Measurements from ENCODE around the gene MYH9. TPM values are rescaled to one million over a fixed set of nuclear protein-coding genes. Genes with fewer than 3 reads are reported as not detected.

The MYH9 gene
- total RNA-seq, 1 experiment from 2014 or later = 258 TPM

DNA sequence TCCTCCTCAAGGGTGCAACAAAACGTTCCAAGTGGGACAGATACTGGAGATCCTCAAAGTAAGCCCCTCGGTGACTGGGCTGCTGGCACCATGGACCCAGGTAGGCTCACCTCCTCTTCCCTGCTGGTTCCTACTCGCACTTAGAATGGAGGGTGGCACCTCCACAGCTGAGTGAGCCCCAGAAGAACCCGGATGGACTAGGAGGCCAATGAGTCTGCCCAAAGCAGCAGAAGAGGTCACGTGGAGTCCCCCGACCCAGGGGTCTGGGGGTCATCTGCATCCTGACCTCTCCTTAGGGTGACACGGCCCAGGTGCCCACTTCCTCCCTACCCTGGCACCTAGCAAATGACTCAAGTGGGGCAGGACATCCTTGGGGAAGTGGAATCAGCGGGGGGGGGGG lies 130.5 kb downstream of the MYH9 start:
- TF ChIP-seq ZNF274 (IDR thresholded peaks at IDR 0.05; ENCODE audit: low read depth, low read length) = no peak
- no peak for TF ChIP-seq YY1 (IDR thresholded peaks at IDR 0.05; ENCODE audit: extremely low read depth, insufficient replicate concordance, low read depth, low read length)
- TF ChIP-seq, protein P1, sequence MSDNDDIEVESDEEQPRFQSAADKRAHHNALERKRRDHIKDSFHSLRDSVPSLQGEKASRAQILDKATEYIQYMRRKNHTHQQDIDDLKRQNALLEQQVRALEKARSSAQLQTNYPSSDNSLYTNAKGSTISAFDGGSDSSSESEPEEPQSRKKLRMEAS (IDR thresholded peaks at IDR 0.05) = no peak
- no peak for TF ChIP-seq TCF7L2 (IDR thresholded peaks at IDR 0.05; ENCODE audit: borderline replicate concordance, extremely low read depth, insufficient read depth, insufficient read length)
- TF ChIP-seq SP1 (IDR thresholded peaks at IDR 0.05; ENCODE audit: low read depth) = no peak
- TF ChIP-seq, protein P2, sequence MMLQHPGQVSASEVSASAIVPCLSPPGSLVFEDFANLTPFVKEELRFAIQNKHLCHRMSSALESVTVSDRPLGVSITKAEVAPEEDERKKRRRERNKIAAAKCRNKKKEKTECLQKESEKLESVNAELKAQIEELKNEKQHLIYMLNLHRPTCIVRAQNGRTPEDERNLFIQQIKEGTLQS (IDR thresholded peaks at IDR 0.05) = no peak
- no peak for TF ChIP-seq FOSL1 (IDR thresholded peaks at IDR 0.05; ENCODE audit: low read depth)
- TF ChIP-seq, protein P3, sequence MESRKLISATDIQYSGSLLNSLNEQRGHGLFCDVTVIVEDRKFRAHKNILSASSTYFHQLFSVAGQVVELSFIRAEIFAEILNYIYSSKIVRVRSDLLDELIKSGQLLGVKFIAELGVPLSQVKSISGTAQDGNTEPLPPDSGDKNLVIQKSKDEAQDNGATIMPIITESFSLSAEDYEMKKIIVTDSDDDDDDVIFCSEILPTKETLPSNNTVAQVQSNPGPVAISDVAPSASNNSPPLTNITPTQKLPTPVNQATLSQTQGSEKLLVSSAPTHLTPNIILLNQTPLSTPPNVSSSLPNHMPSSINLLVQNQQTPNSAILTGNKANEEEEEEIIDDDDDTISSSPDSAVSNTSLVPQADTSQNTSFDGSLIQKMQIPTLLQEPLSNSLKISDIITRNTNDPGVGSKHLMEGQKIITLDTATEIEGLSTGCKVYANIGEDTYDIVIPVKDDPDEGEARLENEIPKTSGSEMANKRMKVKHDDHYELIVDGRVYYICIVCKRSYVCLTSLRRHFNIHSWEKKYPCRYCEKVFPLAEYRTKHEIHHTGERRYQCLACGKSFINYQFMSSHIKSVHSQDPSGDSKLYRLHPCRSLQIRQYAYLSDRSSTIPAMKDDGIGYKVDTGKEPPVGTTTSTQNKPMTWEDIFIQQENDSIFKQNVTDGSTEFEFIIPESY (IDR thresholded peaks at IDR 0.05; ENCODE audit: extremely low read depth, insufficient replicate concordance, low read length) = no peak
- TF ChIP-seq JUND (IDR thresholded peaks at IDR 0.05) = no peak
- no peak for TF ChIP-seq SIN3A (IDR thresholded peaks at IDR 0.05; ENCODE audit: low read depth)
- no peak for TF ChIP-seq CBX3 (IDR thresholded peaks at IDR 0.05; ENCODE audit: low read depth)
- no peak for TF ChIP-seq EZH2 (IDR thresholded peaks at IDR 0.05)
- TF ChIP-seq CEBPB (IDR thresholded peaks at IDR 0.05; ENCODE audit: low read depth) = no peak
- no peak for TF ChIP-seq RAD21 (IDR thresholded peaks at IDR 0.05; ENCODE audit: low read depth)
- Histone ChIP-seq H4K20me1 (ENCODE audit: insufficient read depth) (no peaks in the 10 kb centered on the region), H3K27me3 (ENCODE audit: insufficient read depth, low read length) (no peaks in the 10 kb centered on the region), H3K9me2 (ENCODE audit: insufficient read depth) (no peaks in the 10 kb centered on the region), H3K4me2 (ENCODE audit: low read length) (no peak overlapping the region), H3K9me3 (ENCODE audit: control insufficient read depth in 1 of 2, insufficient read depth in 1 of 2, low read depth in 1 of 2, low read length in 2 of 2) (no peaks in the 10 kb centered on the region), H3K9ac (ENCODE audit: low read length) (no peak overlapping the region), H3K79me2 (ENCODE audit: insufficient read depth, low read length) (no peaks in the 10 kb centered on the region), H3K36me3 (ENCODE audit: control insufficient read depth in 1 of 2, insufficient read depth in 2 of 2, low read length in 2 of 2) (no peaks in the 10 kb centered on the region), H3K4me3 (replicated peaks in 1 of 2; ENCODE audit: low read depth in 1 of 2, low read length in 2 of 2) (no peak overlapping the region), H3K27ac (ENCODE audit: low read depth, low read length) (no peak overlapping the region), H2AFZ (ENCODE audit: low read depth, low read length, poor library complexity, severe bottlenecking) (no peak overlapping the region), H3K4me1 (ENCODE audit: control insufficient read depth in 1 of 2, insufficient read depth in 2 of 2, low read length in 2 of 2) (no peaks in the 10 kb centered on the region)
- no peak for DNase-seq (ENCODE audit: low read depth, low spot score)
- CTCF ChIA-PET = no interaction called here
- intact Hi-C loops (cut with micrococcal nuclease) = no loop called here
- RAD21 ChIA-PET (ENCODE audit: low non-redundant PET in 1 of 2, low total read pairs in 2 of 2, uncharacterized antibody in 2 of 2, unreplicated experiment in 2 of 2) = no interaction called here
- ATAC-seq = no peak
- POLR2A ChIA-PET = no interaction called here
- BruUV-seq (replicated peaks) = no TSS peak

Data from HCT116 (cell line).